Rectal smooth muscle tissue (tissue), 1 donor: ENCODE data around the gene MYOZ3.

Source experiments
- H3K27ac ChIP-seq: one replicate; pipeline ENCODE4 v1.7.0; 2013; ENCODE audit warnings: low read depth, low read length, inconsistent platforms
- H3K27me3 ChIP-seq: one replicate; pipeline ENCODE4 v1.7.0; 2013; ENCODE audit warnings: low read length; ENCODE audit not compliant: control insufficient read depth, insufficient read depth
- H3K36me3 ChIP-seq: one replicate; pipeline ENCODE4 v1.7.0; 2013; ENCODE audit warnings: low read length; ENCODE audit not compliant: control insufficient read depth, insufficient read depth
- H3K4me1 ChIP-seq: one replicate; pipeline ENCODE4 v1.7.0; 2013; ENCODE audit warnings: low read length; ENCODE audit not compliant: control insufficient read depth, insufficient read depth
- H3K4me3 ChIP-seq: one replicate; pipeline ENCODE4 v1.7.0; 2013; ENCODE audit warnings: low read length
- H3K9ac ChIP-seq: one replicate; pipeline ENCODE4 v1.7.0; 2013; ENCODE audit warnings: low read length

MYOZ3 gene, protein sequence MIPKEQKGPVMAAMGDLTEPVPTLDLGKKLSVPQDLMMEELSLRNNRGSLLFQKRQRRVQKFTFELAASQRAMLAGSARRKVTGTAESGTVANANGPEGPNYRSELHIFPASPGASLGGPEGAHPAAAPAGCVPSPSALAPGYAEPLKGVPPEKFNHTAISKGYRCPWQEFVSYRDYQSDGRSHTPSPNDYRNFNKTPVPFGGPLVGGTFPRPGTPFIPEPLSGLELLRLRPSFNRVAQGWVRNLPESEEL

DNA sequence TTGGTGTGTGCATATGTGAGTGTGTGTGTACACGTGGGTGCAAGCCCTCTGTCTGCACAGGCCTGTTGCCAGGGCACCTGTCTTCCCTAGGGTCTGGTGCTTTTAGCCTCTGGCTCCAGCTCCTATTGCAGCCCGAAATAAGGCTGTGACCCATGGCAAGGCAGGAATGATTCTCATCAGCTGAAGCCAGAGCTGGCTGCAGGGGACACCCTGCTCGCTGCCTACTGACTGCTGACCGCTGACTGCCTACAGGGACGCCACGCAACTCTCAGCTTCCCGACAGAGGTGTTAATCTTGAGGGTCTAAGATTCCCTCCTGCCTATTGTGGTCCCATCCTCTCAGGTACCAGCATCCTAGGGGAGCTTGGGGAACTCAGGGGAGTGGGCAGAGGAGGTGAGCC lies at the start of gene MYOZ3:
Gene MYOZ3 (plus strand): TSS at position 166 of the 400 bp plus-strand sequence. CDS start 1,691 bp downstream, outside the sequence.
- H3K4me1 ChIP-seq, result peaks cover 7% of the 10 kb centered on the region
- H3K27ac ChIP-seq, result no peak within 1 kb of the TSS
- H3K4me3 ChIP-seq, result no peak within 1 kb of the TSS
- no peaks in the 10 kb centered on the region for H3K27me3 ChIP-seq
- no peaks in the 10 kb centered on the region for H3K36me3 ChIP-seq
- H3K9ac ChIP-seq, result no peak within 1 kb of the TSS

DNA sequence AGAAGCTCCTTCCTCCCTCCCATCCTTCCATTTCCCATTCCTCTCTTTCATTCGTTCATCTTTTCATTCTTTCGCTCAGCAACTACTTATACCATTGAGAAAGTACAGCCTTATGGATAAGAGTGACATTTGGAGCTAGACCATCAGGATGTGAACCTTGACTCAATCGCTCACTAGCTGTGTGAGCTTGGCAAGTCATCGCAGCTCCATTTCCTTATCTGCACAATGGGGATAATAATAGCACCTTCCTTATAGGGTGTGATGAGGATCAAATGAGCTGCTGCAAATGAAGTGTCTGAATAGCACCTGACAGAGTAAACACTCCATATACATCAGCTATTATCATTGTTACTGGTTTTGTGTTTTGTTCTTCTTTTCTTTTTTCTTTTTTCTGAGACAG lies 48.6 kb upstream of the MYOZ3 start:
- H3K4me3 ChIP-seq, result no peak overlapping the region
- no peaks in the 10 kb centered on the region for H3K36me3 ChIP-seq
- H3K27me3 ChIP-seq, result no peaks in the 10 kb centered on the region
- peaks cover 13% of the 10 kb centered on the region for H3K4me1 ChIP-seq
- H3K27ac ChIP-seq, result no peak overlapping the region
- no peak overlapping the region for H3K9ac ChIP-seq

DNA sequence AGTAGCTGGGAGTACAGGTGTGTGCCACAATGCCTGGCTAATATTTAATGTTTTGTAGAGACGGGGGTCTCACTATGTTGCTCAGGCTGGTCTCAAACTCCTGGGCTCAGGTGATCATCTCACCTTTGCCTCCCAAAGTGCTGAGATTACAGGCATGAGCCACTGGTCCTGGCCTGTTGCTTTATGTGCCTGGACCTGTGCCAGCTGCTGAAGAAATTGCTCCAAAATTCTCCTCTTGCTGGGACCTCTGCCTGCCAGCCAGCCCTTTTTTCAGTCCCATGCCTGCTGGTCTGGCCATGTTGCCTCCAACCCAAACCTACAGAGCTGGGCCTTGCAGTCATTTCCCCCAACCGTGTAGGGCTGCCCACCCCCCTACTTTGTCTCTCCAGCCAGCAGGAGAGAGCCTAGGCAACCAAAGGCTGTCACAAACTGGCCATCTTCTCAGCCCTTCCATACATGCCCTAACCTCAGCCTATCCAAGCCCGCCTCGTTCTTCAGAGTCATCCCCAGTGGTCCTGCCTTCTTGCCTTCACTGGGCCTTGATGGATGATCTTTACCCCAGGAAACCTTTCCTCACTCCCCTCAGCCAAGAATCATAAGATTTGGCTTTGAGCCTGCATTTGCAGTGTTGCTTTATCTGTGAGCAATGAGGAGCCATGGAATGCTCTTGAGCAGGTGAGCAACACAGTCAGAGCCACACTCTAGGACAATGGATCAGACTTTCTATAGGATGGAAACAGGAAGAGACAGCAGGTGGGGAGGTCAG lies 48.0 kb upstream of the MYOZ3 start:
- Histone ChIP-seq H3K4me3 (no peak overlapping the region), H3K9ac (no peak overlapping the region), H3K27ac (no peak overlapping the region), H3K27me3 (no peaks in the 10 kb centered on the region), H3K4me1 (peaks cover 13% of the 10 kb centered on the region), H3K36me3 (no peaks in the 10 kb centered on the region)

DNA sequence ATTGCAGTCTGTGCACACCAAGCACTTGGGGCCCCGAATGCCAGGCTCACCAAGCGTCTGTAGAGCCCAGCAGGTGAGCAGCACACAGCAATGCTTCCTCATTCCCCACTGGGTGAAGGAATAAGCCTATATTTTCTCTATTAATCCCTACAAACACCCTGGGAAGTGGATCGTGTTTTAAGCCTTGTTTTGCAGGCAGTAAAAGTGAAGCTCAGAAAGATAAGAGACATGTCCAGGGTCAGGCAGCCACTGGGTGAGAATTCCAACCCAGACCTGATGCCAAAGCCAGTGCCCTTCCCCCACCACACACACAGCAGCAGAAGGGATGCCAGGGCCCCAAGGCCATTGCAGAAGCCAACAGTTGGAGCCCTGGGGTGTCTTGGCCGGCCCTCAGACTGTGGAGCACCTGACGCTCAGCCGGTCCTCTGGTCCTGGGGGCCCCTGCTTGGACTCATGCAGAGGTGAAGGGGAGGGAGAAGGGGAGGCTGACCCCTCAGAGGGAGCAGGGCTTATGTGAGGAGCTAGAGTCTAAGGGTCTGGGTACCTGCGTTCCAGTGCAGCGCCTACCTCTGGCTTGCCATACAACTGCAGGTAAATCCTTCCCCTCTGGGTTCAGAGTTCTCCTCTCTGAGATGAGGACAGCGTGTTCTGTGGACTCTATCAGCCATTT lies 46.9 kb upstream of the MYOZ3 start:
- no peak overlapping the region for H3K27ac ChIP-seq
- H3K9ac ChIP-seq, result no peak overlapping the region
- H3K4me3 ChIP-seq, result no peak overlapping the region
- H3K36me3 ChIP-seq, result no peaks in the 10 kb centered on the region
- H3K27me3 ChIP-seq, result no peaks in the 10 kb centered on the region
- H3K4me1 ChIP-seq, result peaks cover 13% of the 10 kb centered on the region

DNA sequence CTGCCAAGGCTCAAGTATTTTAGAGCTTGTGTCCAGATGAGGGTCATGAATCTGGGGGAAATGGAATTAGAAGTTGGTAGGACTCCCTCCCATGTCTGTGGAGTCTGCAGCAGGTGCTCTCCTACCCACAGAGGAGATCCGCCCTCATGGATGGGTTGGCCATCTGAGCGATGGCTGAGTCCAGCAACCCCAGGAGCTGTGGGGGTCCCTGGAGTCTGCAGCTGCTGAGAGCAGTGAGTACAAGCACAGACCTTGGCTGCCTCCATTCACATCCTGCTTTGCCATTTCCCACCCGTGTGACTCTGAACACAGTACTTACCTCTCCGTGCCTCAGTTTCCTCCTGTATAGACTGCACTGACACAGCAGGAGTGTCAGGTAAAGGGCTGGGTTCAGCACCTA lies 46.4 kb upstream of the MYOZ3 start:
- H3K27me3 ChIP-seq, result no peaks in the 10 kb centered on the region
- H3K4me3 ChIP-seq, result no peak overlapping the region
- H3K36me3 ChIP-seq, result no peaks in the 10 kb centered on the region
- no peak overlapping the region for H3K27ac ChIP-seq
- H3K9ac ChIP-seq, result no peak overlapping the region
- peaks cover 12% of the 10 kb centered on the region for H3K4me1 ChIP-seq

DNA sequence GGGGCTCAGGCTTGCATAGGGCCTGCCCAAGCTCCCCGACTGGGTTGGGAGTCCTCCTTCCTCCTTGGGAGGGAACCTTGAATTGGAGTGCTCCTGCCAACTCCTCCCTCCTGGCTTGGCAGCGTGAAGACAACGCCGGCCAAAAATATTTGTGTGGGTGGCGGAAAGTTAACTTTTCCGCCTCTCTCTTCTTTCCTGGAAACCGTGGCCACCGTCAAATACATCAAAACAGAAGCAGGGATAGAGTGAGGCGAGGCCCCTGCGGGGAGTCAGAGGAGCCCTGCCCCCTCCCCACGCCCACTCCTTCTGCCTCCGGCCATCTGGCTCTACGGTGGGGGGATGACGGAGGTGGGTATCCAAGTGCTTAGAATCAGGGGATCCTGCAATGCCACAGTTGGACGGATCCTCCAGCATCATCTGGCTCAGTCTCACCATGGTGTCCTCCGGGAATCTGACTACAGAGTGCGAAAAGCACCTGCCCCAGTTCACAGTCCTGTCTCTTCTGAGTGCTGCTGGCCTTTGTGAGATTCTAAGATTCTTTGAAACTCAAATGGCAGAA lies 45.8 kb upstream of the MYOZ3 start:
- Histone ChIP-seq H3K36me3 (no peaks in the 10 kb centered on the region), H3K4me1 (peaks cover 10% of the 10 kb centered on the region), H3K4me3 (no peak overlapping the region), H3K27ac (no peak overlapping the region), H3K9ac (no peak overlapping the region), H3K27me3 (no peaks in the 10 kb centered on the region)

DNA sequence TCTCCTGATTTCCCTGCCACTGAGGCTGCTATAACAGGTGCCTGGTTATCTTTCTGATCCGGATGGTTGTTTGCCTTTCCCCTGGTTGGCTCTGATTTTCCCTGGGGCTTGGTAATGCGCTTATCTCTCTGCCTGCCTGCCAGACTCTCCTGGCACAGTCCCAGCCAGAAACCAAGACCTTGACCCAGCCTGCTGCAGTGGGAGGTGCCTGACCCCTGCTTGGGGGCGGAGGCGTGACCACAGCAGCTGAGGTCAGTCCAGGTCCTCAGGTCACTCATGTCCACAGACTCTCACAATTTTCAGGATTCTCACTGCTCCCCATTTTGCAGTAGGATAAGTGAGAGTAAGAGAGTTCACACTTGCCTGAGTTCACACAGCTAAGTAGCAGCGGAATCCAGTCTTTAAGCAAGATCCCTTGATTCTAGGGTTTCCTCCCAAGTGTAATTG lies 45.0 kb upstream of the MYOZ3 start:
- Histone ChIP-seq H3K4me3 (no peak overlapping the region), H3K27me3 (no peaks in the 10 kb centered on the region), H3K4me1 (peaks cover 10% of the 10 kb centered on the region), H3K36me3 (no peaks in the 10 kb centered on the region), H3K9ac (no peak overlapping the region), H3K27ac (no peak overlapping the region)

DNA sequence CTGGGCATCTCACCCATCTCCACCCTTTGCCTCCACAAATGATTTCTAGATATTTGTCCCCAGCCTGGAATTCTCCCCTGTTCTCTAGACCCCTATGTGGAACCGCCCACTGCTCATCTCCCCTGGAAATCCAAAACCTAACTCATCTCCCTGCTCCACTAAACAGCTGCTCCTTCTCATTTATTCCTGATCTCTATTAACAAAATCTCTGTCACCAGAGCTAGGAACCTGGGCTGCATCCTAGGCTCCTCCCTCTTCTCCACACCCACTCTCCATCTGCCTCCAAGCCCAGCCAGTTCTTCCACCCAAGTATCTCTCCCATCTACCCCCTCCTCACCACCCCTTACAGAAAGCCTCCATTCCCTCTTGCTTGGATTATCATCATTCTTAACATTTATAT lies 44.5 kb upstream of the MYOZ3 start:
- H3K4me1 ChIP-seq, result peaks cover 10% of the 10 kb centered on the region
- H3K27ac ChIP-seq, result no peak overlapping the region
- no peaks in the 10 kb centered on the region for H3K27me3 ChIP-seq
- no peak overlapping the region for H3K9ac ChIP-seq
- H3K36me3 ChIP-seq, result no peaks in the 10 kb centered on the region
- H3K4me3 ChIP-seq, result no peak overlapping the region

DNA sequence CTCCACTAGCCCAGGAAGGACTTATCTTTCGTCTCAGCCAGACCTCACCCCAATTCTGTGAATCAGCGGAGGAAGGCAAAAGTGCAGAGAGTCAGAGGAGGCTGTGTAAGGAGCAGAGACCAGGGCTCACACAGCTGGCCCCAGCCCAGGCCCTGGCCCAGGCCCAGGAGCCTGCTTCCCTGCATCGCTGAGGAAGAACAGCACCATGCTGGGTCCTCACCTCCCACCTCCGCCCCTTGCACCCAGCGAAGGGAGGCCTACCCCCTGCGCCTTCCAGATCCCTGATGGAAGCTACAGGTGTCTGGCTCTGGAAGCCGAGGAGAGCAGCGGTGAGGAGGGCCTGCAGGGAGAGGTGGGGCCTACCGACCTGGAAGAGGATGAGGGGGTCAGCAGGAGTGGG lies 42.9 kb upstream of the MYOZ3 start:
- Histone ChIP-seq H3K36me3 (no peaks in the 10 kb centered on the region), H3K9ac (no peak overlapping the region), H3K27me3 (no peaks in the 10 kb centered on the region), H3K4me3 (no peak overlapping the region), H3K27ac (no peak overlapping the region), H3K4me1 (peaks cover 10% of the 10 kb centered on the region)

DNA sequence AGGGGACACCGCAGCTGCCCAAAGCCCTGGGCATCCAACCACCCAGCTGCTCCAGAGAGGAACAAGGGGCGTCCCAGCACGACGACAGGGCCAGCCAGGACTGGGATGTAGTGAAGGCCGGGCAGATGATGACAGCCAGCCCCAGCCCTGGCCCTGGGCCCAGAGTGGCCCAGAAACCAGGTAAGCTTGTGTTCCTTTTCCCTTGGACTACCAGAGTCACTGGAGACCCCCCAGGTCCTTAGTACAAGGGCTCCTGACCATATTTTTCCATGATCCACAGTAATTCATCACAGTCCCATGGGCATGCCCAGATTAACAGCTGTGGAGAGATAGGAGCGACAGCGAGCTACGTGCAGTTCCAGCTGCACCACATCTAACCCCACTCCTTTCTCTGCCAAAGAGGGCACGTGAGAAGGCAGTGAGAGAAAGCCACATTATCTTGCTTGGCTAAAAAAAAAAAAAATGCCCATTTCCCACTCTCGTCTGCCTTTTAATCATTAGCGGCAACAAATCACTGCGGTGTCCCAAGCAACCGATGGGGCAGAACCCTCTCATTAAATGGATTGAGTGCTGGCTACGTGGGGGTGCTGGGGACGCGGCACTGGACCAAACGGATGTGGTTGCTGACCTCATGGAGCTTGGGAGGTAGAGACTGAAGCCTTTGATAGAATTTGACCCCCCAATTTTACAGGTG lies 42.3 kb upstream of the MYOZ3 start:
- no peaks in the 10 kb centered on the region for H3K27me3 ChIP-seq
- no peak overlapping the region for H3K27ac ChIP-seq
- no peaks in the 10 kb centered on the region for H3K36me3 ChIP-seq
- no peak overlapping the region for H3K9ac ChIP-seq
- no peak overlapping the region for H3K4me3 ChIP-seq
- peaks cover 10% of the 10 kb centered on the region for H3K4me1 ChIP-seq

DNA sequence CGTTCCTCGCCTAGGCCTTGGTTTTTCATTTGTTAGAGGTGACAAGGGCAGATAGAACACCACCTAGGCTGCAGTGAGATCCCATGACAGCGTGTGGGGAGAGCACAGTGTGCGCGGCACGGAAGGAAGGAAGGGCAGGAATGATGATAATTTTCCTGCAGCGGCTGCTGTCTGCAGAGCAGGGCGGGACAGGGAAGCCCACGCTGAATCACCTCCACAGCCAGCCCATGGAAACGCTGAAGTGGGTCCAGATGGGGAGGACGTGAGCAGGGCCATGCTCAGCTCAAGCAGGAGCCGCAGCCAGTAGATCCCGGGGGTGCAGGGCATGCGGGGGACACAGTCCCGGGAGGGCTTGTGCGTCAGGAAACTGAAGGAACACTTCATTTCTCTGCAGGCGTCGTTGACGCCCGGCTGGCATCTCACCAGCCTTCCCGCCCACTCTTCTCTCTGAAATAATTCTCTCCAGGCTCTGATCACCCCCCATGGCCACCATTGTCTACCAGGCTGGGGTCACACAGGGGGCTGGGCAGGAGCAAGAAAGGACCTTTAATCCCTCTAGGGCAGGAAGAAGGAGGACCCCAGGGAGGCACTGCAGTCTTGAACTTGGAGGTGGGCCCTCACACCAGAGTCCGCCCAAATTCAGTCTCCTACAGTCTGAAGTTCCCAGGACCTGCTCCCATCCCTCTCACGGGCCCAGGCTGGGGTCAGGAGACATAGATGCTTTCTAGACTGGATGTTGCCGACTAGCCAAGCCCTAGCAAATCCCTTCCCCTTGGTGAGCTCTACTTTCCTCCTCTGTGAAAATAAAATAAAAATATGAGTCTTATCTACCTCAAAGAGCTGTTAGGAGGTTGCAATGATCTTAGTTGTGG lies 41.5 kb upstream of the MYOZ3 start:
- Histone ChIP-seq H3K27me3 (no peaks in the 10 kb centered on the region), H3K27ac (no peak overlapping the region), H3K9ac (no peak overlapping the region), H3K4me3 (no peak overlapping the region), H3K36me3 (no peaks in the 10 kb centered on the region), H3K4me1 (peaks cover 10% of the 10 kb centered on the region)
